Ishikawa (cell line): ENCODE data around the gene SOBP.

Experiments
- CEBPB ChIP-seq: IDR thresholded peaks from 2 replicates; pipeline ENCODE4 v1.6.1; 2012
- CREB1 ChIP-seq: IDR thresholded peaks from 2 replicates; pipeline ENCODE4 v1.6.1; 2012; ENCODE audit warnings: low read depth
- EGR1 ChIP-seq: IDR thresholded peaks from 2 replicates; pipeline ENCODE4 v1.6.1; 2012
- EP300 ChIP-seq: IDR thresholded peaks from 2 replicates; pipeline ENCODE4 v1.6.1; 2012; ENCODE audit warnings: borderline replicate concordance
- FOXM1 ChIP-seq: IDR thresholded peaks from 2 replicates; pipeline ENCODE4 v1.6.1; 2012; ENCODE audit warnings: low read depth, borderline replicate concordance
- MAX ChIP-seq: IDR thresholded peaks from 2 replicates; pipeline ENCODE4 v1.6.1; 2012
- NFIC ChIP-seq: IDR thresholded peaks from 2 replicates; pipeline ENCODE4 v1.6.1; 2012
- RAD21 ChIP-seq: IDR thresholded peaks from 2 replicates; pipeline ENCODE4 v1.6.1; 2012; ENCODE audit warnings: low read depth
- REST ChIP-seq: IDR thresholded peaks from 2 replicates; pipeline ENCODE4 v1.6.1; 2012; ENCODE audit warnings: low read depth, mild to moderate bottlenecking
- TAF1 ChIP-seq: IDR thresholded peaks from 2 replicates; pipeline ENCODE4 v1.6.1; 2012; ENCODE audit warnings: low read depth, mild to moderate bottlenecking
- TCF12 ChIP-seq: IDR thresholded peaks from 2 replicates; pipeline ENCODE4 v1.6.1; 2012; ENCODE audit warnings: low read depth
- TEAD4 ChIP-seq: IDR thresholded peaks from 2 replicates; pipeline ENCODE4 v1.6.1; 2012
- USF1 ChIP-seq: IDR thresholded peaks from 2 replicates; pipeline ENCODE4 v1.6.1; 2012
- YY1 ChIP-seq: IDR thresholded peaks from 2 replicates; pipeline ENCODE4 v1.6.1; 2012; ENCODE audit warnings: low read depth
- ZBTB7A ChIP-seq: IDR thresholded peaks from 2 replicates; pipeline ENCODE4 v1.6.1; 2012; ENCODE audit warnings: low read depth

The SOBP gene

GRCh38 chr6:107703606-107704005 lies 213.7 kb downstream of the SOBP start:
- TF ChIP-seq EGR1 (no peak), MAX (no peak), CREB1 (no peak), REST (no peak), ZBTB7A (no peak)

- TF ChIP-seq CREB1 (no peak), RAD21 (peak; percentile 66)
Measured at GRCh38 chr6:107704347-107705013, 214.6 kb downstream of the SOBP start.

GRCh38 chr6:107706516-107707115 lies 216.7 kb downstream of the SOBP start:
- TF ChIP-seq REST, result no peak
- TF ChIP-seq TAF1, result no peak
- TF ChIP-seq RAD21, result no peak
- TF ChIP-seq TCF12, result no peak
- TF ChIP-seq YY1, result no peak
- TF ChIP-seq USF1, result no peak
- TF ChIP-seq EGR1, result no peak
- TF ChIP-seq FOXM1, result no peak
- TF ChIP-seq CREB1, result no peak
- no peak for TF ChIP-seq NFIC
- no peak for TF ChIP-seq ZBTB7A
- TF ChIP-seq TEAD4, result no peak
- TF ChIP-seq CEBPB, result no peak
- TF ChIP-seq MAX, result no peak
- no peak for TF ChIP-seq EP300

GRCh38 chr6:107707346-107708275 lies 217.7 kb downstream of the SOBP start:
- TF ChIP-seq YY1, result no peak
- TF ChIP-seq EGR1, result no peak
- TF ChIP-seq NFIC, result no peak
- TF ChIP-seq CREB1, result no peak
- no peak for TF ChIP-seq RAD21
- no peak for TF ChIP-seq REST
- no peak for TF ChIP-seq TEAD4
- TF ChIP-seq ZBTB7A, result no peak

- no peak for TF ChIP-seq NFIC
- no peak for TF ChIP-seq RAD21
- TF ChIP-seq TCF12, result no peak
- TF ChIP-seq YY1, result no peak
- TF ChIP-seq TAF1, result no peak
- no peak for TF ChIP-seq FOXM1
- TF ChIP-seq EGR1, result no peak
- TF ChIP-seq CEBPB, result no peak
- TF ChIP-seq CREB1, result no peak
- TF ChIP-seq TEAD4, result no peak
- TF ChIP-seq REST, result no peak
- TF ChIP-seq USF1, result no peak
Measured at GRCh38 chr6:107708435-107708834, 218.5 kb downstream of the SOBP start.
